AG04449 (cell line): ENCODE measurements around the gene C15orf39.

Experiments
- CTCF ChIA-PET: fragments of 350-600 bp; formaldehyde crosslinking; extraction: SDS; loops from one replicate; lab custom pipeline; 2021; ENCODE audit warnings: antibody characterized with exemption; lab: Yijun Ruan, JAX
- POLR2A ChIA-PET: fragments of 400-600, 350-600 bp; formaldehyde crosslinking; extraction: SDS; loops from one replicate; lab custom pipeline; 2020; ENCODE audit warnings: antibody characterized with exemption, inconsistent platforms; lab: Yijun Ruan, JAX
- DNase-seq: peaks from one replicate; pipeline ENCODE4 v3.0.0-alpha.2; 2010; ENCODE audit warnings: low read depth, low spot score
- H3K4me3 ChIP-seq: 2 replicates; pipeline ENCODE4 v1.5.1; 2011; ENCODE audit warnings: low read depth, mild to moderate bottlenecking, control low read depth, low read length
- CTCF ChIP-seq: IDR thresholded peaks from one replicate; pipeline ENCODE4 v1.5.1; 2011; ENCODE audit warnings: mild to moderate bottlenecking, moderate library complexity, low read length, control low read depth, inconsistent platforms; ENCODE audit not compliant: insufficient read depth; ENCODE audit errors: missing control alignments

C15orf39 gene

GRCh38 chr15:75197062-75197630 lies 4.5 kb upstream of the C15orf39 start:
- DNase-seq, result no peak
- TF ChIP-seq CTCF, result no peak
- ChIA-PET POLR2A (interaction anchor here (1.2 kb wide), 1 partner anchor 174 kb away, joined by 3 read pairs; the partner anchor contains the start of gene PPCDC), CTCF (interaction anchor here (1.2 to 2.7 kb wide), 2 partner anchors 19 to 167 kb away, joined by 4 to 9 read pairs; no protein-coding TSS in a partner anchor)
- no peak overlapping the region for H3K4me3 ChIP-seq

GRCh38 chr15:75198560-75199356 lies 2.9 kb upstream of the C15orf39 start:
- ChIA-PET POLR2A (no interaction called here), CTCF (interaction anchor here (0.8 to 3.3 kb wide), 5 partner anchors 17 to 169 kb away, joined by 3 to 31 read pairs (median 9); no protein-coding TSS in a partner anchor)
- TF ChIP-seq CTCF, result no peak
- no peak for DNase-seq
- no peak overlapping the region for H3K4me3 ChIP-seq

GRCh38 chr15:75199357-75199940 lies 2.2 kb upstream of the C15orf39 start:
- ChIA-PET CTCF (interaction anchor here (0.8 to 3.3 kb wide), 5 partner anchors 8 to 169 kb away, joined by 3 to 31 read pairs (median 7); no protein-coding TSS in a partner anchor), POLR2A (no interaction called here)
- TF ChIP-seq CTCF, result no peak
- no peak for DNase-seq
- H3K4me3 ChIP-seq, result no peak overlapping the region

GRCh38 chr15:75200391-75200764 lies 1.3 kb upstream of the C15orf39 start:
- ChIA-PET CTCF (interaction anchor here (1.3 to 3.3 kb wide), 8 partner anchors 9 to 243 kb away, joined by 4 to 31 read pairs (median 8); partner anchors contain the start of gene RPP25), POLR2A (interaction anchor here (0.7 to 2.0 kb wide), 2 partner anchors 154 to 171 kb away, joined by 3 to 9 read pairs; no protein-coding TSS in a partner anchor)
- H3K4me3 ChIP-seq, result no peak overlapping the region
- no peak for TF ChIP-seq CTCF
- no peak for DNase-seq

- CTCF ChIA-PET, result interaction anchor here (0.6 to 3.3 kb wide), 28 partner anchors 8 to 244 kb away, joined by 3 to 31 read pairs (median 5); partner anchors contain the start of genes PPCDC and RPP25
These were observed 692 bp upstream of the C15orf39 start for GRCh38 chr15:75200765-75201615.

More at GRCh38 chr15:75200765-75201615, 692 bp upstream of the C15orf39 start:
- DNase-seq, result no peak
- peak overlapping the region; percentile 89 for H3K4me3 ChIP-seq
- TF ChIP-seq CTCF, result no peak
- POLR2A ChIA-PET, result interaction anchor here (0.5 to 2.0 kb wide), 15 partner anchors 9 to 186 kb away, joined by 3 to 20 read pairs (median 5); partner anchors contain the start of genes MAN2C1 and PPCDC
